IPS-NIHi7 (cell line): ENCODE results near the gene C1orf94.

Experiments
- DNase-seq: peaks from one replicate; pipeline ENCODE4 v3.0.0; 2012; ENCODE audit warnings: mixed read lengths; ENCODE audit errors: extremely low spot score

Gene C1orf94, protein sequence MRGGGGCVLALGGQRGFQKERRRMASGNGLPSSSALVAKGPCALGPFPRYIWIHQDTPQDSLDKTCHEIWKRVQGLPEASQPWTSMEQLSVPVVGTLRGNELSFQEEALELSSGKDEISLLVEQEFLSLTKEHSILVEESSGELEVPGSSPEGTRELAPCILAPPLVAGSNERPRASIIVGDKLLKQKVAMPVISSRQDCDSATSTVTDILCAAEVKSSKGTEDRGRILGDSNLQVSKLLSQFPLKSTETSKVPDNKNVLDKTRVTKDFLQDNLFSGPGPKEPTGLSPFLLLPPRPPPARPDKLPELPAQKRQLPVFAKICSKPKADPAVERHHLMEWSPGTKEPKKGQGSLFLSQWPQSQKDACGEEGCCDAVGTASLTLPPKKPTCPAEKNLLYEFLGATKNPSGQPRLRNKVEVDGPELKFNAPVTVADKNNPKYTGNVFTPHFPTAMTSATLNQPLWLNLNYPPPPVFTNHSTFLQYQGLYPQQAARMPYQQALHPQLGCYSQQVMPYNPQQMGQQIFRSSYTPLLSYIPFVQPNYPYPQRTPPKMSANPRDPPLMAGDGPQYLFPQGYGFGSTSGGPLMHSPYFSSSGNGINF

DNA sequence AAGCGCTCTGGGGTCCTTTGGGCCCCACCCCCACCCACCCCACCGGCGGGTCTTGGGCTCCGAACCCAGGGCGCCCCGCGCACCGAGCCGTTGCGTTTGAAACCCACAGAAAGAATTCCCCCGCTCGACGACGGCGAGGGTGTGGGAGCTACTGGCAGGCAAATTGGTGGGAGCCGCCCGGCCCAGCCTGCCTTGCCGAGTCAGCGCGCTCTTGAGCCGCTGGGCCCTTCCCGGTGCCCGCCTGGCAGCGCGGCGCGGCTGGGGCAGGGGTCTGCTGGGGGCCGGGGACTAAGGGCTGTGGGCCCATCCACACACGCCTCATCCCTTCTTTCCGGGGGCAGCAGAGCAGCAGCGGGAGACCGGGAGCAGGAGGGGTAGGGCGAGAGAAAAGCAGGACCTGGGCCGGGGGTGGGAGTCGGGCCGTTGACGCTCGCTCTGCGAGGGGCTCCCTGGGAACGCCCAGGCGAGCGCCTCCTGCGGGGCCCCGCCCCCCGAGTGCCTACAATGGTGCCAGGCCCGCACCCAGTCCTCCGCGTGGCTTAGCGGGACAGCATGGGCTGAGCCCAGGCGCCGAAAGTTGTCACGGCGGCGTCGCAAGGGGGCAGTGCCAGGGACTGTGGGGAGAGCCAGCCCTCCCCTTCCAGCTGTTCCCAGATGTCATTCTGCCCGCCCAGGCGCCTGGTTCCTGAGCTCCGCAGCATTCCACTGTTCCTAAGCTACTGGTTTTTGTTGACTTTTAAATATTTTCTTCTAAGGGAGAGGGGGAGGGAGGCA lies at the start of gene C1orf94:
Gene C1orf94, plus strand, starts transcription at position 78 of the 774 bp plus-strand sequence. CDS start 883 bp downstream, outside the sequence.
- peak; percentile 53 for DNase-seq

DNA sequence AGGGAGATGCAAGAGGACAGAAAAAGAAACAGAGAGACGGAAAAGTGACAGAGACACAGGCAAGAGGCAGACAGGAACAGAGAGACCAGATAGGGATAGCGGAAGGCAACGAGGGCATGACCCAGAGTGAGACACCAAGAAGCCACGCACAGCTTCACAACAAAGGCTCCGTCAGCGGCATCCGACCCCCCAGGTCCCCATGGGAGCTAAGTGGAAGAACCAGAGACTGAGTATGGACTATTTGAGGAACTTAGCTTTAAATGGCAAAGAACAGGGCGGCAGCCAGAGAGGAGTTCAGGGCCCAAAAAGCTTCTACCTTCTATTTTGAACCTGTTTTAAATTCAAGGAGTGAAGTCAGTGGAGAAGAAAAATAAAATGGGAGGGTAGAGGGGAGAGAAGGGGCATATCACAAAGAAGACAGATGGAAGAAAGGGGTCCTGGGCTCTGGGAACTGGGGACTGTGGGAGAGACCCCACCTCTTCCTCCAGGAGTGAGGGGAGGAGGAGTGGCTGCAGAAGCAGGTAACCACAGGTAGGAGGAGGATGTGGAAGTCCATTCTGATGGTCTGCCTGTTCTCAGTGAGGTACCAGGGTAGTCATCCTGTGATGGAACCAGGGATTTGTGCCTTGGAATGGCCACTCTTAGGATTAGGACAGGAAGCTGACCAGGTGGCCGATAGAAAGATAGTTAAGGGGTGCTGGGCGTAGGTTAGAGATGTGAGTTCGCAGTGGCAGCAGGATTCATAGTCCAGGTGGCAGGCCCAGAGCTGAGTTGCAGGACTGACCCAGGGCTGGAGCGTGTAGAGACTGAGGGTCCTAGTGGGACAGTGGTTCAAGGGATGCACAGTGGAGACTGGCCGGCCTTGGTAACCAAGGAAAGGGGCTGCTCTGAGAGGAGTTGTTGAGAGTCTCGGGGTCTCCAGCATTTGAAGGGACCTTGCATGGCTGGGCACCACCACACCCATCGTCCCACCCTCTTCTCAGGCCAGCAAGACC lies 49.4 kb upstream of the C1orf94 start:
- no peak for DNase-seq

DNA sequence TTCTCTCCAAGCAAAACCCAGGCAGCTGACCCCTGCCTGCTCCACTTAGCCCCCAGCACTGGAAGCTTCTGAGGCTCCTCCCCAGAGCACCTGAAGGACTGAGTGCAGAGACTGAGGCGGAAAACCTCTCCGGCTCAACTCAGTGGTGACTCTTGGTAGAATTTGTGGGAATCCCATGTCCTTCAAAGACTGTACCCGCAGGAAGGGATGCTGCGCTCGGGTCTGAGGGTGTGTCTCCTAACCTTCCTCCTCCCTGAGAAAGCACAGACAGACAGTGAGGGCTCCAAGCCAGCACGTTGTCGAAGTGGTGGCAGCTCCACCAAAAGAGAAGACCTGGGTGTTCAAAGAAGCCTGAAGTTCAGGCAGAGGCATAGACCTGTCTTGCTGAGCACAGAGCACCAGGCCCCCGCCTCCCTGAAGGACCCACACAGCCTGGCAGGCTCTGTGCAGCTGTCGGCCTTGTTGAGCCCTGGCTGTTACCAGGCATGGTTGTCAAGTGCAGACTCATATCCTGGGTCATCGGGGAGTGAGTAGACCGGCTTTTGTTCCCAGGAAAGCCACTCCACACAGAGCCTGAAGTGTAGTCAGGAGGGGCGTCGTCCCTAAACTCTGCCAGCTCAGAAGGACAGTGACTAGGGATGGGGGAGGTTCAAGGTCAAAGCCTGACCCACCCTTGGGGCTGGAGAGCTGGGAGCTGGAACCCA lies 48.4 kb upstream of the C1orf94 start:
- no peak for DNase-seq

DNA sequence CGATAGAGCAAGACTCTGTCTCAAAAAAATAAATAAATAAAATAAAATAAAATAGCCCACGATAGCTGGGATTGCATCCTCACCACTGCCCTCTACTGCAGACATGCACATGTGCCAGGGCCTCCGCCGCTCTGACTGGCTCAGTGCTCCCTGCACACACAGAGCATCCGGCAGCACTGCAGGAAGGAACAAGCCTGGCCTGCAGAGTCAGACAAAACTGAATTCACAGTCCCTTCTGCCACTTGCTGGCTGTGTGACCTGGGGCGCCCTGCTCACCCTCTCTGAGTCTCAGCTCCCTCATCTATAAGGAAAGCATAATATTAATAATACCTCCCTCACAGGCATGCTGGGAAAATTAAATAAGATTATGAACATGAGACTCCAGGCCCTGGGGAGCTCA lies 47.1 kb upstream of the C1orf94 start:
- DNase-seq = no peak

DNA sequence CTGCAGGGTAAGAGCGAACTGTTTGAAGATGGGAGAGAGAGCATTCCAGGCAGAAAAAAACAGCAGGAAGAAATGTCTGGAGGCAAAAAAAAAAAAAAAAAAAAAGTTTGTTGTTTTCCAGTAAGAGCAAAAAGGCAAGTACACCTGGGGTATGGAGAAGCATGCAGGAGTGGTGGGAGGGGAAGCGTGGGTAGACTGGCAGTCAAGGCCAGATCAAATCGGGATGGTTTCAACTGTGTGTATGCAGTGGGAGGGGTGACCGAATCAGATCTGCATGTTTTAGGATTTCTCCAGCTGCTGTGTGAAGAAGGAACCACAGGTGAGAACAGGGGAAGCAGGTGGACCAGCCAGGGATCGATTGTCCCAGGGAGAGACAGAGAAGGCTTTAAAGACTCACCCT lies 46.4 kb upstream of the C1orf94 start:
- no peak for DNase-seq

DNA sequence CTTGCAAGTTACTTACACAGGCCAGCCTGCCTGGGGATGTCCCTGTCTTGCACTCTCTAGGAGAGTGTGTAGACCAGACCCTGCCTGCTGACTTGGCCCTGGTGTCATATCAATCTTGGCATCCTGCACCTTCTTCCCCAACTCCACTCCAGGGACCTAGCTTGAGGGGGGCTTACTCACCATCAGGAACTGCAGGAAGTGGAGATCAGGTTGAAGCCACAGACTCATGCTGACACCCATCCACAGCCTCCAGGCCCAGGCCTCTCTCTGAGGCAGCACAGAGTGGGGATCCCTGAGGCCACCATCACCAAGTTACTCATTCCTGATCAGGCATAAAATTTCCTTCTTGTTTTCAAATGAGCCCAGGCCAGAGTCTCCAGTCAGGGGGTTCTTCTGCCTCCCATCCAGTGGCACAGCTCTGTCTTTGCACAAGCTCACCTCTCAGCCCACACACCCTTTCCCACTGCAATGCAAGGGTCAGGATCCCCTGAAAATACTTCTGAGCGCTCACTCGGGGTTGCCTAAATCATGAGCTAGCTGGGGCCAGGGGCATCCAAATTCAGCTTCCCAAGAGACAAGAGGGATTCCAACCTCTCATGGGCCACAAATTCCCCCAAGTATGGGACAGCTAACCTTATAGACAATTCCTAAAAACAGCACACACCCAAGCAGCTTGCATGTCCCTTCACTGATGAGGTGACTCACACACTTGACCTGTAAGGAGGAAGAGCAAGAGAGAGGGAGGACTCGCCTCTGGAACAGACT lies 45.1 kb upstream of the C1orf94 start:
- no peak for DNase-seq

DNA sequence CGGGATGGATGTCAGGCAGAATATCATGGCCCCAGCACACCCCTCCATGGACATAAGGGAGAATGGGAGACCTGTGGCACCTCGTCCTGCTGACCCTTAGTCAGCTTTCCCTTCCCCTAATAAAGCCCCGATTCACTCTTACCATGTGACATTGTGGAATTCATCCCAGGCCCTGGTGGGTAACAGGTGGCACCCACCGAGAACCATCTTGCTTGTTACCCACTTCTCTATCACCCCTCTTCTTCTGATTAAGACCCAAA lies 44.6 kb upstream of the C1orf94 start:
- no peak for DNase-seq

DNA sequence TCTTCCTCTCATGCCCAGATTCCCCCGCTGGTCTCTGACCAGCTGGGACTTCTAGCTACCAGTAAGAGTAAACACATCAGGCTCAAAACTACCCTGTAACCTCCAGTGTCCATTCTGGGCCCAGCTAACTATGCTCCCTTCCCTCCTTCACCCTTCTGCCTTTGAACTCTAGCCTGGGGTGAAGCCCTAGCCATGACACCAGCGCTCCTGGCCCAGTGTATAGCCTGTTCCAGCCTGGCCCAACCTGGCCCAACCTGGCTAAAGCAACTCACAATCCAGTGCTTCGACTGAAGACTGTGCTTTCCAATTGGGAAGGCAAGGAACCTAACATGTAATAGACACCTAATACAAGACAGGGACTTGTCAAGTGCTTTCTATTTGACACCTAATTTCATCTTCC lies 39.3 kb upstream of the C1orf94 start:
- no peak for DNase-seq

DNA sequence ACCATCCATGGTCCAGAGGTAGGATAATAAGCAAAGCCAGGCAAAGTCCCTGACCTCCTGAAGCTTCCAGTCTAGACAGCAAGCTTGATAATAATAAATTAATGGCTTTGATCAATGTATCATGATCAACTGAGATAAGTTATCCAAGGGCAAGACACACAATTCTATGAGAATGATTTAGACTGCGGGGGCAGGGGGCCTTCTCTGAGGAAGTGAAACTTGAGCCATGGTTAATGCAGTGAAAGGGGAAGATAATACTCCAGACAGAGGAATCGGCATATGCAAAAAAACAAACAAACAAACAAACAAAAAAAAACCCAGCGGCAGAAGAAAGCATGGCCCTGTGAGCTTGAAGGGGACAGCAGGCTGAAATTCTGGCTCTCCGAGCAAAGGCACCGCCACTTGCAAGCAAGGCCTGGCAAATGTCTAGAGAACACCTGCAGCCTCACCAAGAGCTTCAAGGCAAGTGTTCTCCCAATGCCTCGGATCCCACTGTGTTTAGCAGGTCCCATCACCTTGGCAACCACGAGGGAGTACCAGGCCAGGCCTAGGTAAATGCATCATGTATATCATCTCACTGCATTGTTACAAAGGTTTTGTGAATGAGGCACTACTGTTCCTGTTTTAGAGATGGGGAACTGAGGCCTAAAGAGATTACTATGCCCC lies 36.6 kb upstream of the C1orf94 start:
- no peak for DNase-seq

DNA sequence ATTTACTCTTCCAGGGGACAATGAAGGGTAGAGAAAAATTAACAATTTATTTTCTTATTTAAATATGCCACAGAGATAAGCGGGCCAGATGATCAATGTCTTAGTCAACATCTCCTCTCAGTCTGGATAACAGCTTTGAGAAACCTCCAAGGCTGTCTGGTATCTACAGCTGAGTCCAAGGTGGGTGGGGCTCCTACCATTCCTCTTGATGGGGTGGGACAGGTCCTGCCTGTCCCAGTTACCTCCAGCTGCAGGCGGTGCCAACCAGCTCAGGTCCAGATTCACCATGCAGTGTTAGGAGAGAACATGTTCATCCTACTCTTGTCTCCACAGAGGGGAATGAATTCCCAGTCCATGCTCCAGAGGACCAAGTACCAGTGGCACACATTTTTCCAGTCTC lies 32.7 kb upstream of the C1orf94 start:
- no peak for DNase-seq

DNA sequence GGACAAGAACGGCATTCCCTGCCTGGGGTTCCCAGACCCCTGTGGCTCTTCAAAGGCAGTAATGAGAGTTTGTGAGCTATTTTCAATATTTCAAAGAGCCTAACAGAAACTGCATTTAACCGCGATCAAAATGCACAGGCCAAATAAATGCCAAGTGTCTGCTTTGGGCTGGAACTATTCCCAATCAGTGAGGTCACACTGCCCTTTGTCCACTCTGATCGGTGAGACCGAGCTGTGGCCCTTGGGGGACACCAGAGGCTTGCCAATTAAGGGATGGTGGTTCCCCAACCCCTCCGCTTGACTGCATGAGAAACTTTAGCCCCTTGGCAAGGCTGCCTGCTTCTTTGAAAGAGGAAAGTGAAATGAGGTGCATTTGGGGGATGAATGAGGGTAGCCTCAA lies 31.9 kb upstream of the C1orf94 start:
- DNase-seq = no peak

DNA sequence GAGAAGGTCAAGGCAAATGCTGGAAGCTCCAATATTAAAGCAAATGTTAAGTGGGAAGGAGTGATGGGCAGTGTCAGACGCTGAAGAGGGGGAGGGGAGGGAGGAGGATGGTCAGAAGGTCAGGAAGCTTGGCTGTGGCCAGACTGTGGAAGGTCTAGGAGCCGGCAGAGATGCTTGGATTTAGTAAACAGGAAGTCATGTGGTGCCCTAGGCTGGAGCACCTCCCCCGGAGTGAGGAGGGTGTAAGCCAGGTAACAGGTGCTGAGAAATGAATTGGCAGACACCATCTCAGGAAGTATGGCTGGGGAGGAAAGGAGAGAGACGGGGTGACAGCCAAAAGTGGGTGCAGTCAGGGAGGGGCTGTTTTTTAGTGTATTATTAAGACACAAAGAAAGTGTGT lies 29.4 kb upstream of the C1orf94 start:
- no peak for DNase-seq

DNA sequence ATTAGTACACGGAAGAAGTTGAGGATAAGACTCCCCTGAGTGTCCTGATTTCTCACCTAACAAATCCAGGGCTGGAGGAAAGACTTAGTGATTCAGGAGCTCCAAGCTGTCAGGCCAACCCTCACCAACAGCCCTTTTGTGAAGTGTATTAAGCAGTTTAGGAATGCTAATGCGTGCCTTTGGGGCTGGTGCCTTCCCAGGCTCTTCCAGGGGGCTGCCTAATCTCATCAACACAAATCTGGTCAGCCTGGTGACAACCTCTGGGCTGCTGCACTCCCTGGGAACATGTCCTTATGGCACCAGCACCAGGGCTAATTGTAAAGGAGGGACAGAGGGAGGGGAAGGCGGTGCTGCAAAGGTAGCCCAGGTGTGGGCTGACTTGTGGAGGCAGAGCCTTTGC lies 27.2 kb upstream of the C1orf94 start:
- DNase-seq = peak; percentile 54

DNA sequence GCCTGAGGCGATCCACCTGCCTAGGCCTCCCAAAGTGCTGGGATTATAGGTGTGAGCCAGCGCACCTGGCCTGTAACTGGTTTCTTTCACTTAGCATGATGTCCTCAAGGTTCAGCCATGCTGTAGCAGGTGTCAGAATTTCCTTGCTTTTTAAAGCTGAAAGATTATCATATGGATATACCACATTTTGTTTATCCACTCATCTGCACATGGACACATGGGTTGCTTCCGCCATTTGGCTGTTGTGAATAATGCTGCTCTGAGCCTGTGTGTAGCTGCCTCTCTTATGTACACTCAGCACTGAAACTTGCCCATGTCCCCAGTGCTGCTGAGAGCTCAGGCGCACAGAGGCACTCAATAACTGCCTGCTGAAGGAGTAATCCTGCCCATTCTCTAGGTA lies 23.5 kb upstream of the C1orf94 start:
- no peak for DNase-seq

DNA sequence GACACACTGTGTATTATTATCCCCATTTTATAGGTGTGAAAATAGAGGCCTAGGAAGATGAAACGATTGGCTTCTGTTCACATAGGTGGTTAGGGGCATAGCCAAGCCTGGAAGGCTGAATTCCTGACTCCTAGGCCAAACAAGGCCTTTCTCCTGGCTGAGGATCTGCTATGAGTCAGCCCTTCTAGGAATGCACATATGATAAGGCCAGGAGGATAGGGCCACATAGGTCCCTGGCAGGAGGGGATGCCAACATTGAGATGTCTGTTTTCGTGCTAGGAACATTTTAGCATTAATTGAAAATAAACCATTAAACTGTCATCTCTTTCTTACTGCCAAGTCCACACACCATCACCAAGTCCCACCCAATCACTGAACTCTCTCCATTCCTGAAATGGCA lies 20.8 kb upstream of the C1orf94 start:
- no peak for DNase-seq

DNA sequence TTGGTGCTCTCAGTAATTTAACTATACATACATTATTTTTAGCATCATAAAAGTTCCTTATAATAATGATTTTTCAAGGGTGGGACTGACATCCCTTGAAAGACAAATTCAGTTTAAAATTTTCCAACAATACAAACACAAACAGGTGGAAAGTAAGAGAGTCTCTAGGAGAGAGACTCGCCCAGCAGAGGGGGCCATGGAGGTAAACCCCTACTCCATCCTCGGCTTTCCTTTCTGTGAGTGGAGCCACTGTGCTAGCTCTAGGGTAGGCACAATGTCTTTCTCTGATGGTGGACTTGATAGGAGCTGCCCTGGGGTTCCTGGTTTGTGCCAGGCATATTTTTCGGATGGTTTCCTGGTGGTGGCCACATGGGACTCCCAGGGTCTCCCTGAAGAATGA lies 20.0 kb upstream of the C1orf94 start:
- DNase-seq = peak; percentile 55

DNA sequence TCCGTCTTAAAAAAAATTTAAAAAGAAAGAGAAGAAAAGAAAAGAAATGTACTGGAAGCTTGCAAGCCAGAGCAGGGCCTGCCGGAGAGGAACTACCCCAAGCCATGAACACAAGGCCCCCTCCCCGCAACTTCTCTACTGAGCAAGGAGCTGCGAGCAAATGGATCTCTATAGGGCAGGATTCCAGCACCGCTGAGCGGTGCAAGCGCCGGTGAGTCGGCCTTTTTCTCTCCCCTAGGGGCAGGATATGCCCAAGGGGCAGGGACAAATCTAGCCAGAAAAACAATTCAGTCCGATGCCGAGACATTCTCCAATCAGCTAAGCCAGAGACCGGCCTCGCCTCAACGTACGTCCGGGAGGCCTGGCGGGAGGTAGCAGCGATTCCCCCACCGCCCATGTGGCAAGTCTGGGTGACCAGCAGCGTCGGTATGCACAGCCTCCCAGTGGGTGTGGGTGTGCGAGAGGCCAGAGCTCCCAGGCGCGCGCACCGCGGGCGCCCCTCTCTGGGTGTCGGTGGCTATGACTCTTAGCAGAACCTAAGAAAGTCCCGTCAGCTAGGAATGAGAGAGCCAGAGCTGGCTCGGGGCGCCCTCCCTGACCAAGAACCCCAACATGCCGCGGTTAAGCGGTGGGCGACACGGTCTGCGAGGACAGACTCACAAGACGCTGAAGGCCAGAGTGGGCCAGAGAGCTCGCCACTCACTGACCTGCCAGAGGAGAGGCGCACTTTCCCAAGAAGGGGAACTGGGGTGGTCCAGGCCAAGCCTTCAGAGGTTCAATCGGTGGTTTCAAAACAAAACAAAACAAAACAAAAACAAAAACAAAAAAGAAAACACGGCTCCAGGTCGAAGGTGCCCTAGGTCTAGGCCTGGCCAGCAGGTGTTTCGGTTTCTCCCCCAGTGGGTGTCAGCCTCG lies 13.6 kb upstream of the C1orf94 start:
- peak; percentile 81 for DNase-seq

DNA sequence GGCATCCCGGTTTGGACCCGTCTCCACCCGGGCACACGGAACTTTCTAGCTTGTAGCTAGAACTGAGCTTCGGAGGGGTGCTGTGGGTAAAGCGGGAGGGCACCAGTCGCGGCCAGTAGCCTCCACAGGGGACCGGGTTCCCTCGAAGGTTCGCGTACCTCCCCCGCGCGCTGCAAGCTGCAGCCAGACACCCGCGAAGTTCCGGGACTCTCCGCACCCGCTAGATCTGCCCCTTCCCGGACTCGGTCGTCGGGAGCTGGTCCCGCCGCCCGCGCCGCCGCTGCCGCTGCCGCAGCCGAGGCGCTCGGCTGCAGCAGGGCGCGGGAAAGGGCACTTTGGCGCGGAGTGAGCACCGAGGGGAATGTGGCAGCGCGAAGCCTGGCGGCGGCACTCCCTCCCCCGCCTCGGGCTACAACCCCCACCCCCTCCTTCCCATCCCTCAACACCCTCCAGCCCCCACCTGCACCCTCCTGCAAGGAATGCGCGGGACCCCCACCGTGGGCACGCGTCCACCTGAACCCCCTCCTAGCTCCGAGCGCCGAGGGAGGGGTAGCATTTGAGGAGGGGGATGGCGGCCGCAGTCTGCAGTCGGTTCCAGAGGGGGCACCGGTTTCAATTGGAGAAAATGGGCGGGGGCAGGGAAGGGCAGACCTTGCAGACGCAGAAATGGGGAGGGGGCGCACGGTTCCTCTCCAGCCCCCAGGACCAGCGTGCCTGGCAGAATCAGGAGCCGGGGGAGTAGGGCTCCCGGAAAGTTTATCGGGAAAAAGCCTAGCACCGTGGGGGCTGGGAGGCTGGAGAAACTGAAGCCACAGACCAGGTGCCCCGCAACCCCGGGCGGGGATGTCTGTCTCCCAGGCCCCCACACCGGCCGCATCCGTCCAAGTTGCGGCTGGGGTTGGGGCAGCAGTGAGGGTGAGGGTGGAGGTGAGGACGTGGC lies 12.6 kb upstream of the C1orf94 start:
- DNase-seq = peak; percentile 27
